Left lung (tissue), 10 donors: Measurements from ENCODE around the gene ACTR1A. TPM values are rescaled to one million over a fixed set of nuclear protein-coding genes. Genes with fewer than 3 reads are reported as not detected.

Source experiments
- ATAC-seq: fragments of 200-7000 bp; cut with Tn5 transposase; one replicate; pipeline ENCODE4 v1.9.1; 2020; ENCODE audit warnings: moderate library complexity
- DNase-seq, 4 donors: peaks; one replicate each; pipeline ENCODE4 v3.0.0-alpha.2; 2013 to 2020
- H3K27ac ChIP-seq, 2 donors: fragments of 200-600 bp; sonication (generic) in 1 of 2; one replicate each; pipeline versions ENCODE4 v1.5.0 to v1.8.0; 2020 to 2021
- H3K27me3 ChIP-seq, 2 donors: fragments of 200-600 bp; sonication (generic) in 1 of 2; one replicate each; pipeline versions ENCODE4 v1.5.0 to v1.8.0; 2020 to 2021
- H3K36me3 ChIP-seq, 2 donors: fragments of 200-600 bp; sonication (generic) in 1 of 2; one replicate each; pipeline versions ENCODE4 v1.5.0 to v1.8.0; 2020 to 2021
- H3K4me1 ChIP-seq, 2 donors: fragments of 200-600 bp; one replicate each; pipeline ENCODE4 v1.8.0; 2021
- H3K4me3 ChIP-seq, 2 donors: fragments of 200-600 bp; sonication (generic) in 1 of 2; one replicate each; pipeline versions ENCODE4 v1.5.0 to v1.8.0; 2020 to 2021; ENCODE audit warnings: mild to moderate bottlenecking in 1 of 2
- H3K9me3 ChIP-seq, 2 donors: fragments of 200-600 bp; sonication (generic) in 1 of 2; one replicate each; pipeline versions ENCODE4 v1.5.0 to v1.8.0; 2020 to 2021
- CTCF ChIP-seq, 2 donors: fragments of 200-600 bp; sonication (generic) in 1 of 2; IDR thresholded peaks; one replicate each; pipeline versions ENCODE4 v1.5.0 to v1.8.0; 2021; ENCODE audit warnings: antibody characterized with exemption in 2 of 2
- intact Hi-C, 2 donors: fragments of 100-400 bp; cut with DNase I; formaldehyde crosslinking; loops; one replicate each; pipeline versions ENCODE4 v1.11.2 to v1.14.2; 2022
- polyA plus RNA-seq, 6 donors: library from polyadenylated mRNA; unstranded; fragments of 120-200 nt; gene quantifications; one replicate each; pipeline ENCODE4 v1.2.1, GENCODE V29; 2013; ENCODE audit not compliant: insufficient read length in 6 of 6
- total RNA-seq, 2 donors: library from RNA; stranded (reverse); fragmentation: NEBNext Ultra II Directional; extraction: Animal tissue kit (Norgen Biotek cat#: 25700); gene quantifications; one replicate each; pipeline ENCODE4 v1.2.1, GENCODE V29; 2021
- donor health status: DM: no; HTN: yes; CAD: no.
- donor health status: DM: no; HTN: no; CAD: no.

The ACTR1A gene
- total and polyA plus RNA-seq, 8 donors, result 78.4 to 122 (median 85.9) TPM

- ATAC-seq (no peak), DNase-seq (no peak)
- H3K9me3 ChIP-seq, result no peaks in the 10 kb centered on the region
- H3K4me3 ChIP-seq, result no peak overlapping the region
- intact Hi-C loops, result no loop called here
- no peak for TF ChIP-seq CTCF (IDR thresholded peaks at IDR 0.05)
- no peaks in the 10 kb centered on the region for H3K4me1 ChIP-seq
- no peak overlapping the region for H3K27ac ChIP-seq
- H3K27me3 ChIP-seq, result no peaks in the 10 kb centered on the region
- H3K36me3 ChIP-seq, result peaks cover 0 to 21% of the 10 kb centered on the region in 2 donors
Observed at GRCh38 chr10:102527546-102527945, 25.0 kb upstream of the ACTR1A start.

- Histone ChIP-seq H3K36me3 (peaks cover 0 to 25% of the 10 kb centered on the region in 2 donors), H3K4me3 (no peak overlapping the region), H3K9me3 (no peaks in the 10 kb centered on the region), H3K4me1 (no peaks in the 10 kb centered on the region), H3K27ac (no peak overlapping the region), H3K27me3 (no peaks in the 10 kb centered on the region)
- TF ChIP-seq CTCF (IDR thresholded peaks at IDR 0.05), result no peak
- no peak for DNase-seq
- ATAC-seq, result no peak
- intact Hi-C loops, result no loop called here
Observed at GRCh38 chr10:102524746-102525145, 22.2 kb upstream of the ACTR1A start.

GRCh38 chr10:102523250-102524029 lies 20.9 kb upstream of the ACTR1A start:
- Histone ChIP-seq H3K27me3 (no peaks in the 10 kb centered on the region), H3K4me3 (no peak overlapping the region), H3K36me3 (peaks cover 0 to 25% of the 10 kb centered on the region in 2 donors), H3K4me1 (no peaks in the 10 kb centered on the region), H3K27ac (no peak overlapping the region), H3K9me3 (no peaks in the 10 kb centered on the region)
- ATAC-seq (no peak), DNase-seq (no peak)
- no peak for TF ChIP-seq CTCF (IDR thresholded peaks at IDR 0.05)
- intact Hi-C loops, result no loop called here

GRCh38 chr10:102522874-102523249 lies 20.4 kb upstream of the ACTR1A start:
- DNase-seq (no peak), ATAC-seq (no peak)
- Histone ChIP-seq H3K4me3 (no peak overlapping the region), H3K36me3 (peaks cover 0 to 25% of the 10 kb centered on the region in 2 donors), H3K27ac (no peak overlapping the region), H3K9me3 (no peaks in the 10 kb centered on the region), H3K27me3 (no peaks in the 10 kb centered on the region), H3K4me1 (no peaks in the 10 kb centered on the region)
- no peak for TF ChIP-seq CTCF (IDR thresholded peaks at IDR 0.05)
- intact Hi-C loops, result no loop called here

GRCh38 chr10:102519246-102519825 lies 16.8 kb upstream of the ACTR1A start:
- intact Hi-C loops, result no loop called here
- Histone ChIP-seq H3K4me3 (no peak overlapping the region), H3K36me3 (peaks cover 0 to 29% of the 10 kb centered on the region in 2 donors), H3K9me3 (no peaks in the 10 kb centered on the region), H3K4me1 (no peaks in the 10 kb centered on the region), H3K27me3 (no peaks in the 10 kb centered on the region), H3K27ac (no peak overlapping the region)
- no peak for DNase-seq
- ATAC-seq, result no peak
- TF ChIP-seq CTCF (IDR thresholded peaks at IDR 0.05), result no peak
